GM12874 (cell line): Measurements from ENCODE around the gene TSPAN13.

Source experiments
- CTCF ChIP-seq: IDR thresholded peaks from 2 replicates; pipeline ENCODE4 v1.5.1; 2011; ENCODE audit warnings: low read depth, mild to moderate bottlenecking, control low read depth, low read length, moderate library complexity; ENCODE audit not compliant: insufficient read depth

TSPAN13 gene

GRCh38 chr7:16740996-16741395 lies 12.6 kb upstream of the TSPAN13 start:
- no peak for TF ChIP-seq CTCF

- no peak for TF ChIP-seq CTCF
These were observed 11.9 kb upstream of the TSPAN13 start for GRCh38 chr7:16741676-16742075.

GRCh38 chr7:16742547-16742946 lies 11.0 kb upstream of the TSPAN13 start:
- no peak for TF ChIP-seq CTCF

GRCh38 chr7:16743236-16743635 lies 10.3 kb upstream of the TSPAN13 start:
- no peak for TF ChIP-seq CTCF

- no peak for TF ChIP-seq CTCF
These were observed 8.9 kb upstream of the TSPAN13 start for GRCh38 chr7:16744518-16745250.

- no peak for TF ChIP-seq CTCF
These were observed 7.9 kb upstream of the TSPAN13 start for GRCh38 chr7:16745645-16746044.

- TF ChIP-seq CTCF, result no peak
These were observed 6.5 kb upstream of the TSPAN13 start for GRCh38 chr7:16747102-16747501.
